IPS-20b (cell line): ENCODE results near the gene LRP10.

Experiments used
- H3K27ac ChIP-seq: one replicate; pipeline ENCODE4 v1.5.1; 2013; ENCODE audit warnings: low read length
- H3K27me3 ChIP-seq: 2 replicates; pipeline ENCODE4 v1.6.1; 2013; ENCODE audit warnings: mild to moderate bottlenecking, low read length, inconsistent platforms; ENCODE audit not compliant: insufficient read depth
- H3K36me3 ChIP-seq: 2 replicates; pipeline ENCODE4 v1.6.1; 2013; ENCODE audit warnings: low read depth, mild to moderate bottlenecking, inconsistent platforms, low read length, moderate library complexity; ENCODE audit not compliant: insufficient read depth
- H3K4me1 ChIP-seq: 2 replicates; pipeline ENCODE4 v1.6.1; 2013; ENCODE audit warnings: mild to moderate bottlenecking, control low read depth, inconsistent platforms, low read length, moderate library complexity; ENCODE audit not compliant: insufficient read depth
- H3K4me3 ChIP-seq: 2 replicates; pipeline ENCODE4 v1.5.1; 2013; ENCODE audit warnings: mild to moderate bottlenecking, low read length, inconsistent platforms
- H3K9ac ChIP-seq: 2 replicates; pipeline ENCODE4 v1.6.1; 2013; ENCODE audit warnings: low read depth, mild to moderate bottlenecking, inconsistent platforms, low read length, moderate library complexity
- H3K9me3 ChIP-seq: 2 replicates; pipeline ENCODE4 v1.6.1; 2013; ENCODE audit warnings: mild to moderate bottlenecking, low read depth, low read length, inconsistent platforms; ENCODE audit not compliant: insufficient read depth

Gene LRP10

GRCh38 chr14:22885975-22886374 lies 14.4 kb downstream of the LRP10 start:
- Histone ChIP-seq H3K27me3 (peaks cover 41% of the 10 kb centered on the region), H3K9ac (peak overlapping the region; percentile 56; the same call in 1 of the 2 replicates), H3K9me3 (no peaks in the 10 kb centered on the region), H3K36me3 (no peaks in the 10 kb centered on the region), H3K4me1 (peaks cover 18% of the 10 kb centered on the region; the same call in 1 of the 2 replicates), H3K27ac (no peak overlapping the region), H3K4me3 (peak overlapping the region; percentile 83; the same call in 1 of the 2 replicates)

- Histone ChIP-seq H3K4me1 (peaks cover 18% of the 10 kb centered on the region; the same call in 1 of the 2 replicates), H3K9me3 (no peaks in the 10 kb centered on the region), H3K27ac (peak overlapping the region; percentile 76), H3K4me3 (peak overlapping the region; percentile 83), H3K27me3 (peaks cover 41% of the 10 kb centered on the region), H3K9ac (peak overlapping the region; percentile 94), H3K36me3 (no peaks in the 10 kb centered on the region)
Measured at GRCh38 chr14:22886500-22887259, 15.1 kb downstream of the LRP10 start.

GRCh38 chr14:22887260-22887989 lies 15.9 kb downstream of the LRP10 start:
- Histone ChIP-seq H3K36me3 (no peaks in the 10 kb centered on the region), H3K27me3 (peaks cover 37% of the 10 kb centered on the region), H3K9me3 (no peaks in the 10 kb centered on the region), H3K9ac (peak overlapping the region; percentile 94), H3K27ac (peak overlapping the region; percentile 76), H3K4me3 (peak overlapping the region; percentile 83), H3K4me1 (peaks cover 15% of the 10 kb centered on the region; the same call in 1 of the 2 replicates)

- Histone ChIP-seq H3K4me3 (peak overlapping the region; percentile 83), H3K36me3 (no peaks in the 10 kb centered on the region), H3K27ac (no peak overlapping the region), H3K9me3 (no peaks in the 10 kb centered on the region), H3K9ac (peak overlapping the region; percentile 94; the same call in 1 of the 2 replicates), H3K4me1 (peaks cover 10% of the 10 kb centered on the region; the same call in 1 of the 2 replicates), H3K27me3 (peaks cover 33% of the 10 kb centered on the region)
Measured at GRCh38 chr14:22887990-22888378, 16.4 kb downstream of the LRP10 start.

- no peak overlapping the region for H3K27ac ChIP-seq
- H3K9me3 ChIP-seq, result no peaks in the 10 kb centered on the region
- peaks cover 5% of the 10 kb centered on the region; the same call in 1 of the 2 replicates for H3K4me1 ChIP-seq
- no peak overlapping the region for H3K9ac ChIP-seq
- no peak overlapping the region for H3K4me3 ChIP-seq
- no peaks in the 10 kb centered on the region for H3K36me3 ChIP-seq
- peaks cover 27% of the 10 kb centered on the region for H3K27me3 ChIP-seq
Measured at GRCh38 chr14:22888662-22889061, 17.1 kb downstream of the LRP10 start.

GRCh38 chr14:22890416-22890815 lies 18.9 kb downstream of the LRP10 start:
- H3K4me3 ChIP-seq, result no peak overlapping the region
- H3K9me3 ChIP-seq, result no peaks in the 10 kb centered on the region
- peaks cover 11% of the 10 kb centered on the region for H3K27me3 ChIP-seq
- no peaks in the 10 kb centered on the region for H3K36me3 ChIP-seq
- H3K9ac ChIP-seq, result no peak overlapping the region
- no peak overlapping the region for H3K27ac ChIP-seq
- no peaks in the 10 kb centered on the region for H3K4me1 ChIP-seq

- no peaks in the 10 kb centered on the region for H3K9me3 ChIP-seq
- no peaks in the 10 kb centered on the region for H3K36me3 ChIP-seq
- no peak overlapping the region for H3K9ac ChIP-seq
- peaks cover 22% of the 10 kb centered on the region for H3K27me3 ChIP-seq
- H3K27ac ChIP-seq, result no peak overlapping the region
- no peaks in the 10 kb centered on the region for H3K4me1 ChIP-seq
- H3K4me3 ChIP-seq, result no peak overlapping the region
Measured at GRCh38 chr14:22892488-22892887, 20.9 kb downstream of the LRP10 start.

GRCh38 chr14:22893706-22894105 lies 22.2 kb downstream of the LRP10 start:
- peaks cover 34% of the 10 kb centered on the region for H3K27me3 ChIP-seq
- H3K4me3 ChIP-seq, result no peak overlapping the region
- no peaks in the 10 kb centered on the region for H3K9me3 ChIP-seq
- H3K4me1 ChIP-seq, result no peaks in the 10 kb centered on the region
- no peak overlapping the region for H3K27ac ChIP-seq
- H3K9ac ChIP-seq, result no peak overlapping the region
- H3K36me3 ChIP-seq, result no peaks in the 10 kb centered on the region

- Histone ChIP-seq H3K9me3 (no peaks in the 10 kb centered on the region), H3K9ac (no peak overlapping the region), H3K36me3 (no peaks in the 10 kb centered on the region), H3K27ac (no peak overlapping the region), H3K4me3 (no peak overlapping the region), H3K27me3 (peaks cover 39% of the 10 kb centered on the region), H3K4me1 (peaks cover 7% of the 10 kb centered on the region; the same call in 1 of the 2 replicates)
Measured at GRCh38 chr14:22895402-22895801, 23.9 kb downstream of the LRP10 start.

GRCh38 chr14:22896356-22896755 lies 24.8 kb downstream of the LRP10 start:
- Histone ChIP-seq H3K27me3 (peaks cover 39% of the 10 kb centered on the region), H3K9ac (no peak overlapping the region)

GRCh38 chr14:22896760-22897159 lies 25.2 kb downstream of the LRP10 start:
- H3K9me3 ChIP-seq, result no peaks in the 10 kb centered on the region
- H3K4me3 ChIP-seq, result no peak overlapping the region
- no peak overlapping the region for H3K9ac ChIP-seq
- H3K4me1 ChIP-seq, result peaks cover 7% of the 10 kb centered on the region; the same call in 1 of the 2 replicates
- peaks cover 39% of the 10 kb centered on the region for H3K27me3 ChIP-seq
- H3K36me3 ChIP-seq, result peaks cover 11% of the 10 kb centered on the region
- H3K27ac ChIP-seq, result no peak overlapping the region

More at GRCh38 chr14:22896356-22896755, 24.8 kb downstream of the LRP10 start:
- H3K9me3 ChIP-seq, result no peaks in the 10 kb centered on the region
- peaks cover 7% of the 10 kb centered on the region; the same call in 1 of the 2 replicates for H3K4me1 ChIP-seq
- peaks cover 7% of the 10 kb centered on the region for H3K36me3 ChIP-seq
- H3K27ac ChIP-seq, result no peak overlapping the region
- H3K4me3 ChIP-seq, result no peak overlapping the region
